NB4 (cell line): Measurements from ENCODE around the gene MMD.
A peak's percentile ranks its signal among the peaks of the same experiment; 100 is the strongest.
"Not testable (repeated sequence)": the region's sequence is repeated elsewhere in the genome, so short reads cannot be mapped to it uniquely, and the experiment has no call there.

Experiments used
- DNase-seq: peaks from one replicate; pipeline ENCODE4 v3.0.0; 2010; ENCODE audit warnings: low read depth
- H3K4me3 ChIP-seq: one replicate; pipeline ENCODE4 v1.5.1; 2011; ENCODE audit warnings: mild to moderate bottlenecking, low read depth, low read length, moderate library complexity
- CTCF ChIP-seq: IDR thresholded peaks from one replicate; pipeline ENCODE4 v1.5.1; 2012; ENCODE audit warnings: low read depth, low read length
- MAX ChIP-seq: IDR thresholded peaks from 2 replicates; pipeline ENCODE4 v1.6.1; 2011; ENCODE audit warnings: low read depth, low read length
- MYC ChIP-seq: IDR thresholded peaks from 2 replicates; pipeline ENCODE4 v1.6.1; 2011; ENCODE audit warnings: low read depth, low read length
- POLR2A ChIP-seq: IDR thresholded peaks from 2 replicates; pipeline ENCODE4 v1.6.1; 2011; ENCODE audit warnings: mild to moderate bottlenecking; ENCODE audit not compliant: insufficient read length; ENCODE audit errors: extremely low read depth

MMD gene

GRCh38 chr17:55426851-55427586 lies 5.4 kb upstream of the MMD start:
- no peak for DNase-seq
- no peak overlapping the region for H3K4me3 ChIP-seq

GRCh38 chr17:55424893-55425540 lies 3.4 kb upstream of the MMD start:
- DNase-seq = no peak
- H3K4me3 ChIP-seq = no peak overlapping the region
- no peak for TF ChIP-seq MYC
- no peak for TF ChIP-seq CTCF
- TF ChIP-seq POLR2A = no peak
- TF ChIP-seq MAX = no peak

More at GRCh38 chr17:55426851-55427586, 5.4 kb upstream of the MMD start:
- TF ChIP-seq MYC (no peak), POLR2A (no peak), MAX (no peak), CTCF (no peak)

GRCh38 chr17:55423535-55423934 lies 1.9 kb upstream of the MMD start:
- H3K4me3 ChIP-seq = no peak overlapping the region
- no peak for TF ChIP-seq POLR2A
- no peak for TF ChIP-seq MYC
- no peak for TF ChIP-seq MAX
- no peak for TF ChIP-seq CTCF
- DNase-seq = no peak

GRCh38 chr17:55422828-55423164 lies 1.2 kb upstream of the MMD start:
- not testable (repeated sequence) for DNase-seq

GRCh38 chr17:55420776-55421178 lies 858 bp downstream of the MMD start:
- peak; percentile 53 for DNase-seq
- H3K4me3 ChIP-seq = peak overlapping the region; percentile 72
- no peak for TF ChIP-seq MYC
- TF ChIP-seq POLR2A = no peak
- TF ChIP-seq CTCF = no peak
- TF ChIP-seq MAX = no peak

More at GRCh38 chr17:55422828-55423164, 1.2 kb upstream of the MMD start:
- H3K4me3 ChIP-seq = not testable (repeated sequence)

GRCh38 chr17:55420067-55420775 lies 1.4 kb downstream of the MMD start:
- peak; percentile 33 for DNase-seq
- TF ChIP-seq MYC = 0 out of 2 replicates have a peak, but pooled peaks have one; percentile 12
- TF ChIP-seq CTCF = no peak
- peak overlapping the region; percentile 72 for H3K4me3 ChIP-seq
